ENCODE data around the gene ADAP1.

DNA sequence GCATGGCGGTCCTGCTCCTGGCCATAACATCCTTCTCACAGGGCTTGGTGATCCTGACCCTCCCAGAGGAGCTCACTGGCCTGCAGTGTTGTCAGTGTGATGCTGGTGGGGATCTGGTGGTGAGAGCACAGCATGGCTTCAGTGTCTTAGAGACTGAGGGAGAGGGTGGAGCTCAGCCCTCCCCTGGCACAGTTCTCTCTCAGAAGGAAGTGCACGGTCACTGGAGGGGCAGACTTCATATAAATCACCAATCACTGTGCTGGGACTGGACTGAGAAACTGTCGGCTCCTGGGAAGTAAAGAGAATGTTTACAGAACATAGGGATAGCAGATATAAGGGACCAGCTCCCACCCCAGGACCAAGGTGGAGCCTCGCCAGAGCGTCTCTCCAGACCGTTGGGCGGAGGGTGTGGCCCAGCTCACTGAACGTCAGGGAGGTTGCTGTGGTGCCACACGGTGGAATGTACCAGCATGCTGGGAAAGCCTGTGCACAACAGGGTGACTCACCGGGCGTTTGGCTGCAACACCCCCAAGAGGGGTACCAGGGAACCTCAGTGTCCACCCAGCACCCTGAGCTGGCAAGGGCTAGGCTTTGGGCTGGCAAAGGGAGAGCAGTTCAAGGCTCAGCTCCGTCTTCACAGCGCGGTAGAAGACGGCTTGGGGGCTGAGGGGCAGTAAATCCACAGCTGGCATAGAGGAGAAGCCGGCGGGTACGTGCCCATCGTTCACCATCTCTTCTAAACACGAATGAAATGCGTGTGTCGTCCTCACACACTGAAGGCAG lies 86.9 kb downstream of the ADAP1 start:
- TF ChIP-seq TAF1 (IDR thresholded peaks at IDR 0.05; ENCODE audit: borderline replicate concordance, low read depth, low read length) (no peak), POLR2A (IDR thresholded peaks at IDR 0.05; ENCODE audit: low read depth, low read length) (no peak)
